DND-41 (cell line): ENCODE results near the gene TBC1D2B.

Experiments
- CTCF ChIP-seq: IDR thresholded peaks from 2 replicates; pipeline ENCODE4 v1.5.1; 2012; ENCODE audit warnings: borderline replicate concordance, low read length, moderate library complexity, mild to moderate bottlenecking; ENCODE audit not compliant: poor library complexity, severe bottlenecking; ENCODE audit errors: extremely low read depth
- EZH2 ChIP-seq: IDR thresholded peaks from 3 replicates; pipeline ENCODE4 v1.6.1; 2012; ENCODE audit warnings: borderline replicate concordance, low read depth, mild to moderate bottlenecking, moderate library complexity, low read length, inconsistent platforms; ENCODE audit not compliant: severe bottlenecking

GRCh38 chr15:78044407-78045155, 32.9 kb downstream of the TBC1D2B start:
- TF ChIP-seq CTCF (no peak), EZH2 (no peak)
